SIG-M5 treated with dmso at 0.1 percent for 504 hours (cell line): ENCODE results near the gene ELOA2.
"Not testable (repeated sequence)": the region's sequence is repeated elsewhere in the genome, so short reads cannot be mapped to it uniquely, and the experiment has no call there.

Experiments used
- DNase-seq: peaks from one replicate; lab custom pipeline; 2025; ENCODE audit not compliant: unreplicated experiment; lab: John Stamatoyannopoulos, UW

The ELOA2 gene

GRCh38 chr18:47022821-47023220 lies 12.6 kb downstream of the ELOA2 start:
- not testable (repeated sequence) for DNase-seq

GRCh38 chr18:47020757-47021156 lies 14.7 kb downstream of the ELOA2 start:
- DNase-seq, result not testable (repeated sequence)

GRCh38 chr18:47019870-47020269 lies 15.6 kb downstream of the ELOA2 start:
- DNase-seq, result not testable (repeated sequence)
